Pancreas (tissue), 10 donors: Measurements from ENCODE around the gene ZNF524. TPM values are rescaled to one million over a fixed set of nuclear protein-coding genes. Genes with fewer than 3 reads are reported as not detected.
A peak's percentile ranks its signal among the peaks of the same experiment; 100 is the strongest.

Experiments
- ATAC-seq, 4 donors: fragments of 200-7000 bp; cut with Tn5 transposase; one replicate each; pipeline versions ENCODE4 v1.8.0 to v1.9.1; 2020; ENCODE audit warnings: mild to moderate bottlenecking in 4 of 4, moderate library complexity in 4 of 4
- DNase-seq, 6 donors: peaks; one replicate each; pipeline ENCODE4 v3.0.0-alpha.2; 2020
- FAIRE-seq: peaks from 2 replicates; lab custom pipeline; 2012; peaks lifted over from hg19 to GRCh38; lab: Jason Lieb, UNC
- H3K27ac ChIP-seq, 4 donors: fragments of 200-600 bp; sonication (generic); 1 replicate in 3 of 4; 2 replicates in 1 of 4; pipeline versions ENCODE4 v1.5.0 to v1.8.0; 2020
- H3K27me3 ChIP-seq, 4 donors: fragments of 200-600 bp; one replicate each; pipeline ENCODE4 v1.8.0; 2021
- H3K36me3 ChIP-seq, 3 donors: fragments of 200-600 bp; sonication (generic) in 1 of 3; one replicate each; pipeline versions ENCODE4 v1.5.0 to v1.8.0; 2020 to 2021
- H3K4me1 ChIP-seq, 3 donors: fragments of 200-600 bp; one replicate each; pipeline ENCODE4 v1.8.0; 2021
- H3K4me3 ChIP-seq, 4 donors: fragments of 200-600 bp; sonication (generic) in 2 of 4; one replicate each; pipeline versions ENCODE4 v1.5.0 to v1.8.0; 2020 to 2021
- H3K9me3 ChIP-seq, 4 donors: fragments of 200-600 bp; one replicate each; pipeline ENCODE4 v1.8.0; 2021
- CTCF ChIP-seq, 4 donors: fragments of 200-600 bp; sonication (generic) in 3 of 4; IDR thresholded peaks; one replicate each; pipeline versions ENCODE4 v1.5.0 to v1.8.0; 2021; ENCODE audit warnings: antibody characterized with exemption in 4 of 4
- WGBS, 2 donors: extraction: QIAGEN DNeasy Blood & Tissue Kit; methylation state at CpG; one replicate each; pipeline ENCODE4 v1.1.7; 2013; 5-methylcytosine and 5-hydroxymethylcytosine counted together
- intact Hi-C, 3 donors: fragments of 100-400 bp; cut with DNase I; formaldehyde crosslinking; loops; one replicate each; pipeline versions ENCODE4 v1.11.1 to v1.14.2; 2022
- polyA plus RNA-seq, 2 donors: library from polyadenylated mRNA; stranded (reverse); fragments of 200-250 nt; gene quantifications; one replicate each; pipeline ENCODE4 v1.2.3, GENCODE V29; 2013
- total RNA-seq, 6 donors: library from RNA; stranded (reverse); fragmentation: NEBNext Ultra II Directional in 4 of 6; extraction: Animal tissue kit (Norgen Biotek cat#: 25700) in 4 of 6; gene quantifications; one replicate each; pipeline versions ENCODE4 v1.2.1 to v1.2.4, GENCODE V29; 2021 to 2023
- donor health status: healthy with polysubstance abuse.
- donor health status: DM: no; HTN: no; CAD: no; lungs with moderate emphysema.
- donor health status: DM: no; HTN: no; CAD: no.
- donor health status: control.
- donor health status: control.
- donor health status: Bipolar disorder and iron deficiency.
- donor health status: DM: yes; HTN: yes; CAD: no.
- donor health status: DM: no; HTN: no; CAD: no.
- donor health status: DM: no; HTN: no; CAD: no.
- donor health status: DM: yes; HTN: yes; CAD: no.

ZNF524 gene
- total and polyA plus RNA-seq, 8 donors = 17.1 to 79.4 (median 33.1) TPM

GRCh38 chr19:55553217-55554182 lies 46.6 kb upstream of the ZNF524 start:
- intact Hi-C loops = no loop called here
- Histone ChIP-seq H3K27me3 (no peaks in the 10 kb centered on the region), H3K4me3 (no peak overlapping the region), H3K36me3 (no peaks in the 10 kb centered on the region), H3K27ac (no peak overlapping the region), H3K4me1 (peaks cover 0 to 4% (median 0%) of the 10 kb centered on the region in 3 donors), H3K9me3 (no peaks in the 10 kb centered on the region)
- no peak for ATAC-seq
- no peak for TF ChIP-seq CTCF (IDR thresholded peaks at IDR 0.05)
- 45 to 49% methylated on average over 13 of the region's 13 CpGs for WGBS, 2 donors
- no peak for FAIRE-seq
- DNase-seq = no peak

GRCh38 chr19:55554302-55554701 lies 45.8 kb upstream of the ZNF524 start:
- Histone ChIP-seq H3K36me3 (no peaks in the 10 kb centered on the region), H3K9me3 (no peaks in the 10 kb centered on the region), H3K4me3 (no peak overlapping the region), H3K4me1 (peaks cover 0 to 4% (median 0%) of the 10 kb centered on the region in 3 donors), H3K27ac (no peak overlapping the region), H3K27me3 (no peaks in the 10 kb centered on the region)
- TF ChIP-seq CTCF (IDR thresholded peaks at IDR 0.05) = no peak
- ATAC-seq = no peak
- intact Hi-C loops = no loop called here
- no peak for DNase-seq
- WGBS, 2 donors = 78 to 86% methylated on average over 9 of the region's 9 CpGs
- FAIRE-seq = no peak

- Histone ChIP-seq H3K27me3 (no peaks in the 10 kb centered on the region), H3K27ac (no peak overlapping the region), H3K36me3 (no peaks in the 10 kb centered on the region), H3K4me1 (peaks cover 0 to 3% (median 0%) of the 10 kb centered on the region in 3 donors), H3K9me3 (no peaks in the 10 kb centered on the region), H3K4me3 (no peak overlapping the region)
- no peak for TF ChIP-seq CTCF (IDR thresholded peaks at IDR 0.05)
- intact Hi-C loops = no loop called here
- FAIRE-seq (no peak), ATAC-seq (peak in 2 of 4 donors; percentile 56 to 65), DNase-seq (no peak)
- 45% methylated on average over 8 of the region's 8 CpGs for WGBS, 2 donors
These were observed 45.3 kb upstream of the ZNF524 start for GRCh38 chr19:55554741-55555152.

GRCh38 chr19:55559684-55560083 lies 40.4 kb upstream of the ZNF524 start:
- Histone ChIP-seq H3K27me3 (no peaks in the 10 kb centered on the region), H3K27ac (no peak overlapping the region), H3K9me3 (no peaks in the 10 kb centered on the region), H3K4me3 (no peak overlapping the region), H3K36me3 (no peaks in the 10 kb centered on the region), H3K4me1 (no peaks in the 10 kb centered on the region)
- ATAC-seq (no peak), DNase-seq (no peak), FAIRE-seq (no peak)
- intact Hi-C loops = no loop called here
- 62 to 76% methylated on average over 9 of the region's 9 CpGs for WGBS, 2 donors
- TF ChIP-seq CTCF (IDR thresholded peaks at IDR 0.05) = no peak

- Histone ChIP-seq H3K4me3 (no peak overlapping the region), H3K9me3 (no peaks in the 10 kb centered on the region), H3K4me1 (no peaks in the 10 kb centered on the region), H3K27ac (peak overlapping the region in 1 of 4 donors; percentile 48), H3K27me3 (no peaks in the 10 kb centered on the region), H3K36me3 (no peaks in the 10 kb centered on the region)
- no peak for TF ChIP-seq CTCF (IDR thresholded peaks at IDR 0.05)
- intact Hi-C loops = no loop called here
- ATAC-seq (peak; percentile 69 to 93 (median 87)), FAIRE-seq (no peak), DNase-seq (peak in 3 of 6 donors; percentile 47 to 55 (median 49))
- WGBS, 2 donors = 58 to 60% methylated on average over 12 of the region's 12 CpGs
These were observed 36.8 kb upstream of the ZNF524 start for GRCh38 chr19:55563261-55563690.
